CD4-positive, alpha-beta T cell treated with Interleukin-1 beta for 1 hour (primary cell): Measurements from ENCODE around the gene BABAM2.

Experiments
- DNase-seq, 2 donors: peaks; one replicate each; pipeline ENCODE4 v3.0.0-alpha.2; 2020 to 2022

Gene BABAM2

DNA sequence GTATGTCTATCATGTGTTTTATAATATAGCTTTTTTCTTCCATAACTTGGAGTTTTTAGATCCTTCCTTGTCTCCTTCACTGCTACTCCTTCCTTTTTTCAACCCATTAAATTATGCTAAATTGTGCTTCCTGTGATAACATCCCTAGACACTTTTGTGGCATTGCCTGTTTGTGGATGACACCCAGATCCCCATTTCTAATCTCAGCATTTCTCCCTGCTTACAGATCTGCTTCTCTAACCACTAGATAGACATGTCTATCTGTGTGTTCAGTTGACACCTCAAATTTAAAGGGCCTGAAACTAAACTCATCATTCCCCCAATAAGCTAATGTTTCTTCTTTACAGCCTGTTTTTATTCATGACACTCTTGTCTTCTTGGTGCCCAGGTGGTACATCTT is 244.8 kb downstream of the BABAM2 start:
- DNase-seq: no peak

- DNase-seq: no peak
These were observed 245.3 kb downstream of the BABAM2 start for GRCh38 chr2:28135799-28136198.

GRCh38 chr2:28136556-28136955 is 246.0 kb downstream of the BABAM2 start:
- DNase-seq: no peak

DNA sequence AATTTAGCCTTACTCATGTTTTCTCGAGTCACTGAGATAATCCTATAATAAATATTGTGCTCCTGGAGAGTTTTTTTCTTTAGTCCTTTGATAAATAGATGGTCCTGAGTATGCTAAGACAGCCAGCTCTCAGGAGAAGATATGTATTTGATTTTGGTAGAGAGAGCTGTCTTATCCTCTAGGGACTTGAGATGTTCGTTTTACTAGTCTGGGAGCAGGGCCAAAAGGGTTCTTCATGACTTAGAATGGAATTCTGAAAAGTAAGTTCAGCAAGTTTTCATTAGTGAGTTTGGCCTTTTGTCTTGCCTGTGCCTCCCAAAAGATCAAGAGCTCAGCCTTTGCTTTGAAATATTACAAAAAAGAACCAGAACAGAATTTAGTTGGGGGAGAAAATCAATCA is 246.7 kb downstream of the BABAM2 start:
- DNase-seq: no peak

- DNase-seq: no peak
These were observed 251.9 kb downstream of the BABAM2 start for GRCh38 chr2:28142386-28142785.

GRCh38 chr2:28148000-28148399 is 257.5 kb downstream of the BABAM2 start:
- no peak for DNase-seq

DNA sequence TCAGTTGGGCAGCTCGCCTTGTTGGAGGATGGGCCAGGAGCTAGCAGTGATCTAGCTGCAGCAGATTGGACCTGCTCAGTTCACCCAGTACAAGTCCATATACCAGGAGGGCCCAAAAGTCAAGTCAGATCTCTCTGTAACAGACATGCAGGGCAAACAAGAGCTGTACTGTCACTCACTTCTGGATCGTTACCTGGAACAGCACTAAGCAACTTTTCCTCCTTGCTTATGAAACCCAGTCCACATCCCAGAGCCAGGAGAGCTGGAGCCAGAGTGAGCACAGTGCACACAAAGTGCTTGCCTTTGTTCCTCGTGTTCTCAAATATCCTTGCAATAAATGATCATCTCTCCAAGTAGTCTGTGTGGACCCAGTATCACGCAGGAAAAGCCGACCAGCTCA is 258.0 kb downstream of the BABAM2 start:
- no peak for DNase-seq

GRCh38 chr2:28150236-28150915 is 259.8 kb downstream of the BABAM2 start:
- no peak for DNase-seq

DNA sequence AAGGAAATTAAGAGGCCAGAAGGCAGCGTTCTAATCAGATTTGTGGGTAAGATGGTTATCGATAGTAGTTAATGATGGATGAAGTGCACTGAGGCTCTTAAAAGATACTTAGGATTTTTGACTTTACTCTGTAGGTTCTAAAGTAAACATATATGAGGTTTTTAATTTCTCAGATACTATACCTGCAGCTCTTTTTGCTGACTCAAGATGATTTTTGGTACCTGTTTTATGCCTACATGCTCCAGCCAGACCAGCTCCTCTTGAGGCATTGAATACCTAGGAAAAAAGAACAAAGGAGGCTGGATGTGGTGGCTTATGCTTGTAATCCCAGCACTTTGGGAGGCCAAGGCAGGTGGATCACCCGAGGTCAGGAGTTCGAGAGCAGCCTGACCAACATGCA is 260.5 kb downstream of the BABAM2 start:
- DNase-seq: no peak

DNA sequence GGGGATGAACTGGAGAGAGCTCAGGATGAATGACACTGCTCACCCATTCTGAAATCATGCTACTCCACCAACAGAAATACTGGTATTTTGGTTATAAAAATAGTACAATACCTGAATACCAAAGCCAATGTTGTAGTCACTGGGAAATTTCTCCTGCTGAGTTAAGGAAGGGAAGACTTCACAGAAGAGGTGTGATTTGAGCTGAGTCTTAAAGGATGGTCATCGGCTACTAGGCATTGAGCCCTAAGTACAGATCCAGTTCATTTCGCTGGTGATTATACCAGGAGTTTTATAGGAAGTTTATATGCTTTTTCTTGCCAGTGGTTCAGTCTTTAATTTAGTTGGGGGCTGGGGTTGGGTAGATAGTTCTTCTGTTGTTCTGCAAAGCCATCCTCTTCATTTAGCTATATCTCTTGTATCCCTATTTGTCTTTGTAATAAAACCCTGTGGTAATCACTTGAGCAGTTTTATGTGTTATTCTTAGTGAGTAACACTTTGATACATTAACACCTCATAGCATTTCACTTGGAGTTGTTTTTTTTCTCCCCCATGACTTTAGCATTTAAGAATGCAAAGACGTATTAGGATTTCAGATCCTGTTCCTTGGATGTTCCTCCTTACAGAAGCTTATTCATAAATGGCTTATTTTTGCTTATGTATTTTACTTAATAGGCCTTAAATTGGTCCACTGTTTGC is 262.2 kb downstream of the BABAM2 start:
- DNase-seq: no peak

DNA sequence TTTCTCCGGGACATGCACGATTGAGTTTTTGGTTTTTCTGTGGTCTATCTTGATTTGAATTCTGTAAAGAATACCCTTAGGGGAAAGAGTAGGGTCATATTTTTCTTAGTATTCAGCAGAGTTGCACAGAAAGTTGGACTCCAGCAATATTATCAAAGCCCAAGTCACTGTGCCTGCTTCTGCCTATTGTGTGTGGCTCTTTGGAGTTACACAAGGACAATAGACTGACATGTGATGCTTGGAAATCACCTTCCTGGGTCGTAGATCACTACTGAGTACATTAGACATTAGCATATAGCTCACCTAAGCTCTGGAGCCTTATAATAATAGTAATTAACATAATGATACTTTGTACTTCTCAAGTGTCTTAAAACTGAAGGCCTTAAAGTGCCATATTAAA is 263.3 kb downstream of the BABAM2 start:
- DNase-seq: no peak

DNA sequence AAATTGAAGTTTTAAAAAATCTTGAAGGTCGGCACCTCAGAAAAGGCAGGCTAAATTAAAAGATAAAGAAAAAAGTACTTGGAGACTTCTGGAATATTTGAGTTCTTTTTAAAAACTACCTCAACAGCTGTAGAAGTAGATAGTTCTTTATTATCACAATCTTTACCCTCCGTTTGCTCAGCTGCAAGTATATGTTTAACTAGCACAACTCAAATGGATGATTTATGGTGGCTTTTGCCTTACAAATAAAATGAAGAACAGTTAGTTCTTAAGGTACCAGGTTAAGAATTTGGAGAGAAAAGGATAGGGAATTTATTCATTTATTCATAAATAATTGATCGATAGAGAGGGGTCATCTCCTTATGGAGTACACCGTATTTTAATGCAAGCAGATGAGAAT is 264.6 kb downstream of the BABAM2 start:
- DNase-seq: no peak

DNA sequence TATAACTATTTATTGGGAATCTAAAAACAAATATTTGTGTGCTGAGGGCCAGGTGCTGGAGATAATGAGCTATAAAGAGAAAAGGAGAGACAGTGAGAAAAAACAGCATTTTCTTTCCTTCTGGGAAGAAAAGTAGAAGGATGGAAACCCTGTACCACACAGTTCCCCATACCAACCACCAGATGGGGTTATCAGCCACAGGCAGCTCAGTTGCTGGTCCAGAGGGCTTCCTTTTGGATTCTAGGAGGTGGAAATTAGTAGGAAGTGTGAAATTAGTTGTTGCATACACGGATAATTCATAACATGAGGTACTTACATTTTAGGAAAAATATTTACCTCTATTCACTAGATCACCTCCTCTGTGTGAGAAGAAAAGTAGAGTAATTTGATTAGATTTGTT is 265.1 kb downstream of the BABAM2 start:
- DNase-seq: no peak

DNA sequence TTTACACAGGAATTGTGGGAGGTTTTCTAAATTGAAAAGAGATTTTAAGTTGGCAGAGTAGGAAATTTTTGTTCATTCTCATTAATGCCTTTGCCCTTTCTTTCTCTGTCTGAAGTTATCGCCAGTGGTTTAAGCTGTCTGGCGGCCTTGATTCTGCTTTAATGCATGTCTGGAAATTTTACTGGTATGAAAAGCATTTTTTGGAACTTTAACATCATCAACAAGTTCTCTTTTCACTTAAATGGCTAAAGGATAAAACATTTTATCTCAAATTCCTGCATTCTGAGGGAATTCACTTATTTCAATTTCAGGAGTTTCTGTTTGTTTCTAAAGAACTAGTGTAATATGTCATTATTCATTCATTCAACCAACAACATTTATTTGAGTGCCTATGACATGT is 268.3 kb downstream of the BABAM2 start:
- no peak for DNase-seq

- DNase-seq: no peak
These were observed 270.5 kb downstream of the BABAM2 start for GRCh38 chr2:28160986-28161425.

- DNase-seq: no peak
These were observed 270.9 kb downstream of the BABAM2 start for GRCh38 chr2:28161466-28161865.

DNA sequence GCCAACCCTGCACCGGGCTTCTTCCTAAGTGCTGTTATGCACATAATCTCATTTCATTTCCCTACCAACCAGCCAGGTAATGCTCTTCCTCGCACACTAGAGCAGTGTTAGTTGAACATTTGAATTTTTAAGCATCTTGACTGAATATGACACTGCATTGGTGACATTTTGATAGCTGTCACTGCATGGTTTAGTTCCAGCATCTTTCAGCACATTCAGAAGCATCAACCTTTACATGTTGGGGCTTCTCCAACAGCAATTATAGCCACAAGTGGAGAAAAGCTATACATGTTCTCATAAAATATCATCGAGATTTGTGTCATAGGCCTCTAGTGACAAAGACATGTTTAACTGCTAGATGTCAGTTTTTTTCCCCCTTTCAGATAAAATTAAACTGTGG is 272.0 kb downstream of the BABAM2 start:
- DNase-seq: no peak

GRCh38 chr2:28163028-28163427 is 272.5 kb downstream of the BABAM2 start:
- no peak for DNase-seq

DNA sequence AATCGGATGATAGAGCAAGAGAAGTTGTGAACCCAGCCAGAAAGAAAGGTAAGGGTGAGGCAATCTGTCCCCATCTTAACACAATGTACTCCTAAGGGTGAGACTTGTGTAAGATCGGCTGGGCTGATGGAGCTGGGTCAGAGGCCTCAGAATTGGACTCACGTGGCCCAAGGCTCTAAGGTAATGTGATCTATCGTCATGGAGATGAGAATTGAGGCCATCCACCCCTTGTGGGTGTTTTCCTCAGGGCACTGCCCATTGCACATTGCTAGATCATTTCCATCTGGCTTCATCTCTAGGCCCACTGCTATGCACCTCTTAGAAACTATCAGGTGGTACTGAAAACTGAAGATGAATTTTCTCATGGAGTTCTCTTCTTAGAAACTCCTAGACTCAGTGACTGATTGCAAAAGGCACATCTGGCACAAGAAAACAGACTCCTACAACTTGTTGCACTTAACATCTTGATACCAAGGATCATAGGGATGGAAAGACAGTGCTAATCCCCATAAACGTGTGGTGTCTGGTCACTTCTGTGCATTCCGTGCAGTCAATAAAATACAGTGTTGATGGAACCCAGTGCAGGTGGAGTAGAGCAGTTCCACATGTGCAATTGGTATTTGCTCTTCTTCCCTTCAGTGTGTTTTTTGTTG is 273.2 kb downstream of the BABAM2 start:
- DNase-seq: no peak

- no peak for DNase-seq
These were observed 273.8 kb downstream of the BABAM2 start for GRCh38 chr2:28164280-28164801.

DNA sequence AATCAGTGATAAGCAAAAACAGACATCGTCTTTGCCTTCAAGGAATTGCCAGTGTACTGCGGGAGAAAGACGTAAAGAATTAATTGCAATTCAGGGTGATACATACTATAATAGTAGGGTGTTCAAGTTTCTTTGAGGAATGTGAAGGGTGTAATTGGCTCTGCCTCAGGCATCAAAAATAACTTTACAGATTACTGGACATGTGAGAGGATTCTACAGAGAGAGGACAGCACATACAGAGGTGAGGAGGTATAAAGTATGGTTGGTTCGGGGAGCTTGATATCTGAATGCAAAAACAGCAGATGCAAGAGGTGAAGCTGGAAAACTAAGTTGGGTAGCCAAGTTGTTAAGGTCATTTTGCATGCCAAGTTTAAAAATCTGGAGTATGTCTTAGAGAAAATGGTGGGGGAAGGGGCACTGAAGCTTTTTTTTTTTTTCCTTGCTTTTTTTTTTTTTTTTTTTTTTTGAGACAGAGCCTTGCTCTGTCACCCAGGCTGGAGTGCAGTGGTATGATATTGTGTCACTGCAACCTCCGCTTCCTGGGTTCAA is 274.6 kb downstream of the BABAM2 start:
- DNase-seq: no peak

DNA sequence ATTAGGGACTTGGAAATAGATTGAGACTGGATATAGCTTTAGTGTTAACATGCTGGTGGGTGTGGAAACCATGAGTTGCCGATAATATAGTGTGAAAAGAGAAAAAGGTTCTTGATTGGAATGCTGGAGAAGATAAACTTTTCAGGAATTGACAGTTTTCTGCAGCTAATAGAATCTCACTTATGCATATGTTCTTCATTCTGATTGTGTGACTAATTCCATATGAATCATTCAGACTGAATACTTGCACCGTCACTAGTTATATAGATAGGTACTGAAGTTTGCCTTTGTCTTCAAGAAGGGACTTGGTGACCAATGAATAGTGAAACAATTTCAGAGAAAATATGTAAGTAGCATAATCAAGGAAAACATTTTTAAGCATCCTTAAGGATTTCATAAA is 276.4 kb downstream of the BABAM2 start:
- DNase-seq: no peak

DNA sequence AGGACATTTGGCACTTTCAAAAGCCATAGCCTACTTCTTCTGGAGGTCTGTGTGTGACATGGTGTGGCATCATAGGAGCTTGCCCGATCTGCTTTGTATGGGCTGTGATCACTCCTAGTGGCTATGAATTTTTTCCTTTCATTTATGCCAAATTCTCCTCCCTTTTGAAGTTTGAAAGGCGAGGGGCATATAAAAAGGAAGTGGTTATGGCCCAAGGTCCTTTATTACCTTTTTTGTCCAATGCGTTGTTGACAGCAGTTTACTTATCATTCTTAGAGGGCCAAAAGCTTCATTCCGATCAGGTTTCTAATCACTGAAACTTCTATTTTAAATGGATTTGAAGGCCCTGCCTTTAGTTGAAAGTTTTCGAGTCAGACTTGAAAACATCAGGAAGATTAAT is 277.8 kb downstream of the BABAM2 start:
- DNase-seq: no peak

GRCh38 chr2:28169492-28169891 is 279.0 kb downstream of the BABAM2 start:
- DNase-seq: no peak
